WTC11 (cell line): Measurements from ENCODE around the gene PLA2G2E. TPM values are rescaled to one million over a fixed set of nuclear protein-coding genes. Genes with fewer than 3 reads are reported as not detected.

Experiments used
- ATAC-seq: fragments of 200-7000 bp; cut with Tn5 transposase; 2 replicates; pipeline ENCODE4 v1.10.0; 2021; ENCODE audit warnings: mild to moderate bottlenecking, moderate library complexity
- CTCF ChIA-PET: fragments of 300-600 bp; sonication (Branson Sonifier 250); formaldehyde crosslinking; loops from one replicate; lab custom pipeline; 2021; ENCODE audit warnings: antibody characterized with exemption; lab: Charles Lee
- POLR2A ChIA-PET: fragments of 350-600 bp; sonication (Branson Sonifier 250); formaldehyde crosslinking; loops from one replicate; lab custom pipeline; 2021; ENCODE audit warnings: antibody characterized with exemption; lab: Charles Lee
- DNase-seq: peaks from one replicate; pipeline ENCODE4 v3.0.0; 2021; ENCODE audit warnings: low spot score
- H3K27ac Mint-ChIP-seq: 2 replicates; pipeline ENCODE4 v1.8.0; 2021; ENCODE audit warnings: mixed read lengths
- H3K27me3 Mint-ChIP-seq: 2 replicates; pipeline ENCODE4 v1.8.0; 2021; ENCODE audit warnings: low read depth, mild to moderate bottlenecking, moderate library complexity, mixed read lengths
- H3K36me3 Mint-ChIP-seq: 2 replicates; pipeline ENCODE4 v1.8.0; 2021; ENCODE audit warnings: mixed read lengths
- H3K4me1 Mint-ChIP-seq: 2 replicates; pipeline ENCODE4 v1.8.0; 2022; ENCODE audit warnings: mixed read lengths
- H3K4me3 Mint-ChIP-seq: 2 replicates; pipeline ENCODE4 v1.8.0; 2021; ENCODE audit warnings: mild to moderate bottlenecking, moderate library complexity, mixed read lengths
- H3K9me3 Mint-ChIP-seq: 2 replicates; pipeline ENCODE4 v1.8.0; 2021; ENCODE audit warnings: mixed read lengths
- E2F4 ChIP-seq: sonication (generic); formaldehyde crosslinking; IDR thresholded peaks from 2 replicates; pipeline ENCODE4 v1.8.1; 2022; ENCODE audit warnings: low read depth, mild to moderate bottlenecking, moderate library complexity, missing genetic modification reagents, borderline replicate concordance
- ELF4 ChIP-seq: sonication (generic); formaldehyde crosslinking; IDR thresholded peaks from 2 replicates; pipeline ENCODE4 v1.8.1; 2022; ENCODE audit warnings: low read depth, mild to moderate bottlenecking, moderate library complexity, missing genetic modification reagents
- FOXP4 ChIP-seq: sonication (generic); formaldehyde crosslinking; IDR thresholded peaks from 2 replicates; pipeline ENCODE4 v1.8.0; 2022; ENCODE audit warnings: mild to moderate bottlenecking, missing genetic modification reagents
- GABPB1 ChIP-seq: sonication (generic); formaldehyde crosslinking; IDR thresholded peaks from 2 replicates; pipeline ENCODE4 v1.8.1; 2023; ENCODE audit warnings: mild to moderate bottlenecking, missing genetic modification reagents
- GTF2I ChIP-seq: fragments of 250-450 bp; sonication (Bioruptor Pico); conservative IDR thresholded peaks from 2 replicates; pipeline ENCODE4 v1.4.0; 2021; ENCODE audit warnings: mild to moderate bottlenecking
- JUN ChIP-seq: sonication (generic); formaldehyde crosslinking; IDR thresholded peaks from 2 replicates; pipeline ENCODE4 v1.8.0; 2023; ENCODE audit warnings: mild to moderate bottlenecking, missing genetic modification reagents
- NFATC4 ChIP-seq: fragments of 250-450 bp; sonication (Bioruptor Pico); IDR thresholded peaks from 2 replicates; pipeline ENCODE4 v1.9.0; 2021; ENCODE audit warnings: mild to moderate bottlenecking
- PREB ChIP-seq: sonication (generic); formaldehyde crosslinking; IDR thresholded peaks from 2 replicates; pipeline ENCODE4 v1.8.1; 2022; ENCODE audit warnings: mild to moderate bottlenecking, missing genetic modification reagents, moderate library complexity, borderline replicate concordance
- TEAD4 ChIP-seq: sonication (generic); formaldehyde crosslinking; IDR thresholded peaks from 2 replicates; pipeline ENCODE4 v1.8.0; 2022; ENCODE audit warnings: mild to moderate bottlenecking, missing genetic modification reagents
- ZNF138 ChIP-seq: sonication (generic); formaldehyde crosslinking; conservative IDR thresholded peaks from 2 replicates; pipeline ENCODE4 v1.8.1; 2022; ENCODE audit warnings: mild to moderate bottlenecking, moderate library complexity, missing genetic modification reagents
- ZNF263 ChIP-seq: sonication (generic); formaldehyde crosslinking; IDR thresholded peaks from 2 replicates; pipeline ENCODE4 v1.8.1; 2022; ENCODE audit warnings: low read depth, mild to moderate bottlenecking, moderate library complexity, missing genetic modification reagents
- ZNF281 ChIP-seq: sonication (generic); formaldehyde crosslinking; IDR thresholded peaks from 2 replicates; pipeline ENCODE4 v1.8.0; 2023; ENCODE audit warnings: mild to moderate bottlenecking, missing genetic modification reagents
- ZNF396 ChIP-seq: fragments of 250-450 bp; sonication (Bioruptor Pico); IDR thresholded peaks from 2 replicates; pipeline ENCODE4 v1.8.0; 2021; ENCODE audit warnings: mild to moderate bottlenecking, moderate library complexity, borderline replicate concordance
- ZNF512 ChIP-seq: sonication (generic); formaldehyde crosslinking; IDR thresholded peaks from 2 replicates; pipeline ENCODE4 v1.8.1; 2022; ENCODE audit warnings: missing genetic modification reagents, borderline replicate concordance
- ZNF671 ChIP-seq: fragments of 250-450 bp; sonication (Bioruptor Pico); IDR thresholded peaks from 2 replicates; pipeline ENCODE4 v1.8.0; 2021; ENCODE audit warnings: mild to moderate bottlenecking
- total RNA-seq: library from RNA; stranded (reverse); gene quantifications from 3 replicates; pipeline ENCODE4 v1.2.3, GENCODE V29; 2021
- TF ChIP-seq, protein P1 (sequence below): sonication (generic); formaldehyde crosslinking; IDR thresholded peaks from 2 replicates; pipeline ENCODE4 v1.8.1; 2023; ENCODE audit warnings: mild to moderate bottlenecking, missing genetic modification reagents, moderate library complexity

The PLA2G2E gene
- total RNA-seq, 1 experiment from 2014 or later: not detected

DNA sequence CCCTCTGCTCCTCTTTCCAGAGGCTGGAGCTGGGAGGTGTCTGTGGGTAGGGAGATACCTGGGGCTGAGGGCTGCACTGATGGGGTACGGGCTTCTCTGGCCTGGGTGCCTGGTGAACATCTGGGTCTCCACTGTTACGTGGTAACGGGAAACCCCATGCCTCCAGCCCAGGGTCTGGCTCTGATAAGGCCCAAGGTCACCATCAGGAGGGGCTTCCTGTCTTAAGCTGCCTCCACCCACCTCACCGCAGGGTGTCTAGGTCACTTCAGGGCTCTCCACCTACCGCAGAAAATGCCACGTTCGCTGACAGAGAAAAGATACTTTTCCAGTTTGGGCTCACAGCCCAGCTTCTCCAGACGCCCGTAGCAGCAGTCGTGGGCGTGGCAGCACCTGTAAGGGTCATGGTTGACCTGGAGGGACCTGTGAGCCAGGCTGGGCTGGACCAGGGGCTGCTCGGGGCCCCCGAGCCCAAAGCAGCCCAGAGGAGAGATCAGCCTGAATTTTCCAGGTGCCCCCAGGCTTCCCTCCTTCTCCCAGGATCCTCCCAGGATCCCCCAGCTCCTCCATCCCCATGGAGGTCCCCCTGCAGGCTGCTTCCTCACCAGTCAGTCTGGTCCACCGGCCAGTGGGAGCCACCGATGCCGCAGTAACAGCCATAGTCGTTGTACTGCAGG, 1.3 kb downstream of the PLA2G2E start:
- Mint-ChIP-seq H3K4me3 (no peak overlapping the region), H3K36me3 (no peaks in the 10 kb centered on the region), H3K27ac (no peak overlapping the region), H3K9me3 (peaks cover 15% of the 10 kb centered on the region; the same call in 1 of the 2 replicates), H3K27me3 (no peaks in the 10 kb centered on the region; the same call in 1 of the 2 replicates)
- ChIA-PET CTCF (interaction anchor here (0.6 to 5.5 kb wide), 8 partner anchors 53 to 509 kb away, joined by 3 to 52 read pairs (median 4); no protein-coding TSS in a partner anchor), POLR2A (no interaction called here)
- ATAC-seq (no peak), DNase-seq (no peak)
- TF ChIP-seq PREB: no peak
- TF ChIP-seq JUN (CRISPR knock-in tag): no peak
- no peak for TF ChIP-seq GTF2I (CRISPR knock-in tag)
- TF ChIP-seq, protein P1, sequence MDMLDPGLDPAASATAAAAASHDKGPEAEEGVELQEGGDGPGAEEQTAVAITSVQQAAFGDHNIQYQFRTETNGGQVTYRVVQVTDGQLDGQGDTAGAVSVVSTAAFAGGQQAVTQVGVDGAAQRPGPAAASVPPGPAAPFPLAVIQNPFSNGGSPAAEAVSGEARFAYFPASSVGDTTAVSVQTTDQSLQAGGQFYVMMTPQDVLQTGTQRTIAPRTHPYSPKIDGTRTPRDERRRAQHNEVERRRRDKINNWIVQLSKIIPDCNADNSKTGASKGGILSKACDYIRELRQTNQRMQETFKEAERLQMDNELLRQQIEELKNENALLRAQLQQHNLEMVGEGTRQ (CRISPR knock-in tag): no peak
- no peak for TF ChIP-seq NFATC4 (CRISPR knock-in tag)
- no peak for TF ChIP-seq ZNF263 (CRISPR knock-in tag)
- no peak for TF ChIP-seq TEAD4 (CRISPR knock-in tag)
- no peak for TF ChIP-seq ZNF396 (CRISPR knock-in tag)
- no peak for TF ChIP-seq ZNF512 (CRISPR knock-in tag)
- no peak for TF ChIP-seq FOXP4 (CRISPR knock-in tag)
- no peak for TF ChIP-seq ZNF138 (CRISPR knock-in tag)
- no peak for TF ChIP-seq GABPB1 (CRISPR knock-in tag)
- no peak for TF ChIP-seq ELF4
- no peak for TF ChIP-seq ZNF671 (CRISPR knock-in tag)
- TF ChIP-seq ZNF281: no peak
- no peak for TF ChIP-seq E2F4 (CRISPR knock-in tag)
- TF ChIP-seq, all 79 proteins: peak for 0
- H3K4me1 Mint-ChIP-seq: peaks cover 9% of the 10 kb centered on the region; the same call in 1 of the 2 replicates
